ENCODE data around the gene HDAC9.

- no peak for TF ChIP-seq CTCF (IDR thresholded peaks at IDR 0.05)
- no peak for TF ChIP-seq ZFX (IDR thresholded peaks at IDR 0.05; ENCODE audit: borderline replicate concordance)
Observed at GRCh38 chr7:18896343-18896975, 400.9 kb downstream of the HDAC9 start.

Data from 22Rv1 (cell line).